ENCODE data around the gene CDA.

DNA sequence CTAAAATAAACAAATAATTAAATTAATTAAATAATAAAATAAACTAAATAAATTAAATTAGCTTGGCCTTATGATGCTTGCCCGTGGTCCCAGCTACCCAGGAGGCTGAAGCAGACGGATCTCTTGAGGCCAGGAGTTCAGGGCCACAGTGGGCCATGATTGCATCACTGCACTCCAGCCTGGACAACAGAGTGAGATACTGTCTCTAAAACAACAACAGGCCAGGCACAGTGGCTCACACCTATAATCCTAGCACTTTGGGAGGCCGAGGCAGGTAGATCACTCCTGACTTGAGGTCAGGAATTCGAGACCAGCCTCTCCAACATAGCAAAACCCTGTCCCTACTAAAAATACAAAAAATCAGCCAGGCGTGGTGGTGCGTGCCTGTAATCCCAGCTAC lies 32.1 kb downstream of the CDA start:
- TF ChIP-seq CTCF (IDR thresholded peaks at IDR 0.05; ENCODE audit: insufficient read depth, low read depth, low read length): no peak
- TF ChIP-seq EZH2 (IDR thresholded peaks at IDR 0.05; ENCODE audit: insufficient read depth, low read length): no peak
